Cardiac septum (tissue), 1 donor: ENCODE measurements around the gene PPARD. TPM values are rescaled to one million over a fixed set of nuclear protein-coding genes. Genes with fewer than 3 reads are reported as not detected.
"Not testable (repeated sequence)": the region's sequence is repeated elsewhere in the genome, so short reads cannot be mapped to it uniquely, and the experiment has no call there.

ENCODE experiments used
- DNase-seq: peaks from one replicate; pipeline ENCODE4 v3.0.0-alpha.2; 2020; ENCODE audit warnings: low spot score
- intact Hi-C: fragments of 100-400 bp; cut with DNase I; formaldehyde crosslinking; loops from one replicate; pipeline ENCODE4 v1.14.0; 2022
- total RNA-seq: library from RNA; stranded (reverse); fragmentation: NEBNext Ultra II Directional; extraction: Animal tissue kit (Norgen Biotek cat#: 25700); gene quantifications from one replicate; pipeline ENCODE4 v1.2.1, GENCODE V29; 2021
- donor health status: DM: no; HTN: no; CAD: no.

Gene PPARD
- total RNA-seq, 1 donor from 2014 or later = 19.0 TPM

DNA sequence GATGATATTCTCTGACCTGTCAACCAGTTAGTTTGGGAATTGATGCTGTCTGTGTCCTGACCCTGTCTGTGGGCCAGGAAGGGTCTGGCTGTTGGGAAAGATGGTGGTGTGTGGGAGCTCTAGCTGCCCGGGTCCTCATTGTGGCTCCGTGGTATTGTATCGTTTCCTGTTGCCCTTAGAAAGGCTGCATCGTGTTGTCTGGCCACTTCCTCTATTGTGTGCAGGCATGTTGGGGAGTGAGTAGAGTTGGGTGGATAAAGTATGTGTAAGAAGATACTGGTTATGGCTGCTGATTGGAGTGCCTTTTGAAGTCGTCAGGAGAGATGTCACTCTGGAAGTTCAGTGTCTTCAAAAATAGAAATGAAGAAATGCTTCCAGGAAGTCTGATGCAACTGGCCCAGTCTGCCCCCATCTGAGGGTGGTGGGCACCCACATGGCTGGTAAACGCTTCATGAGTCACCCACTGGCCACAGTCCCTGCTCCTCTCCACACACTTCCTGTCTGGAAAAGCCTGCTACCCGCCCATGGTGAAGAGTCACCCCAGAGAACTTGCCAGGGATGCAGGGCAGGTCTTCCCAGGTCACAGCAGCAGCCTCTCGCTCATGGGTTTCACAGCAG lies 27.9 kb downstream of the PPARD start:
- intact Hi-C loops = no loop called here
- DNase-seq = peak; percentile 89

DNA sequence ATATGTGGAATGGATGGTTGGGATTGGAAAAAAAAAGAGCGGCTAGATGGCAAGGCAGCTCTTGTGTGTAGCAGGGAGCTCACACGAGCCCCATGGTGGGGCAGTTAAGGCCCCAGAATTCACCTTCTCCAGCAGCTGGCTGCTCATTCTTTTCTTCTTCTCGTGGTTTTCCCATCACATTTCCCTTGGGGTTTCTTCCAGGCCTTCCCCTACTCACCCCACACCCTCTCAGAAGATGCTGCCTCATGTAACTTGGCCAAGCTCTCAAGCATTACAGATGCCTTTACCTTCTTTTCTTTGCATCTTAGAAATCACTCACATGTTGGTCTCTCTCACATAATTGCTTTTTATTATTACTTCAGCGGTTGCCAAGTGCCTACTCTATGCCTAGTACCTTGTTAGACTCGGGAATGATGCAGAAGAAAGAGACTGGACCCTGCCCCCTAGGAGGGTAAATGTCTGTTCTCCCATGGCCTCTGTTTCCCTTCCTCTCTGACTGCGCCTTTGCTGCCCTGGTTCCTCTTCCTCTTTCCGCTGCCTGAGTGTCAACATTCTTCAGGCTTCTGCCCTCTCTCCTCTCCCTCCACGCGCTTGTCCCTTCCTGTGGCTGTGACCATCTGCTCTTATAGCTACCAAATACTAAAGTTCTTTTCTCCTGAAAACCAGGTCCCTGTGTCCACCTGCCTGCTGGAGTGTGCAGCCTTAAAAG lies 28.6 kb downstream of the PPARD start:
- DNase-seq = peak; percentile 83
- intact Hi-C loops = no loop called here

DNA sequence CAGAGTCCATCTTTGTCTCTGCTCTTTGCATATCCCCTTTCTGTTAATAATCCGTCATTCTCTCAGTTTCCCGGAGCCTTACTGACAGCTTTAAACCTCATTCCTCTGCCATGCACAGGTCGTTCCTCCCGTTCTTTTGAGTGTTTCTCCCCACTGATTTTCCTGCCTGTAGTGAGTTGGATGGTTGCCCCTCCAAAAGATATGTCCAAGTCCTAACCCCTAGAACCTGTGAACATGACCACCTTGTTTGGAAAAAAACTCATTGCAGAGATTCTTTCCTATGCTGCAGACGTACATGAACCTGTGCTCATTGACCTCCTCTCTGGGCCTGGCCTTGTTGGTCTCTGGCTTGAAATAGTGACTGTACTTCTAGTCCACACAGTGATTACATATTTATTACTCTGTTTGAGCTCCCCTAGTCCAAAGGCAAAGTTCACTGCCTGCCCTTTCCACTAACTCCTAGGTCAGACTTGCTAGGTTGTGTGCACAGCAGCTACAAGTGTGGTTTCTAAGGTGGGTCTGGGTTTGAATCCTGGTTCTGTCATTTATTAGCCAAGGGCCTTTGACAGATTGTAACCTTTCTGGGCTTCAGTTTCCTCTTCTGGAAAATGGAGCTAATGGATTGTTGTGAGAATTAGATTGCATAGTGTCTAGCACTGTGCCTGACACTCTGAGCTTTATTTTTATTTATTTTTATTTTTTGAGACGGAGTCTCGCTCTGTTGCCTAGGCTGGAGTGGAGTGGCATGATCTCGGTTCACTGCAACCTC lies 29.3 kb downstream of the PPARD start:
- no peak for DNase-seq
- intact Hi-C loops = no loop called here

DNA sequence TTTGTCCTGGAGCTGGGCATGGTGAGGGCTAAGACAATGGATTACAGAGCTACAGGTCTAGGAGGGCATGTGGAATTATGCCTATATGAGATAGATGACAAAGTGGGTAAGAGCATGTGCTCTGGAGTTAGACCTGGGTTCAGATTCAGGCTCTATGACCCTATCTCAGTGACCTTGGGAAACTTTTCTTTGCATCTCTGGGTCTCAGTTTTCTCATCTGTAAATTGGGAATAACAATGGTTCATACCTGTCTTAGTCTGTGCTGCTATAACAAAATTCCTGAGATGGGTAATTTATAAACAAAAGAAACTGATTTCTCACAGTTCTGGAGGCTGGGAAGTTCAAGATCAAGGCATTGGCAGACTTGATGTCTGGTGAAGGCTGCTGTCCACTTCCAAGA lies 30.3 kb downstream of the PPARD start:
- no peak for DNase-seq
- intact Hi-C loops = no loop called here

DNA sequence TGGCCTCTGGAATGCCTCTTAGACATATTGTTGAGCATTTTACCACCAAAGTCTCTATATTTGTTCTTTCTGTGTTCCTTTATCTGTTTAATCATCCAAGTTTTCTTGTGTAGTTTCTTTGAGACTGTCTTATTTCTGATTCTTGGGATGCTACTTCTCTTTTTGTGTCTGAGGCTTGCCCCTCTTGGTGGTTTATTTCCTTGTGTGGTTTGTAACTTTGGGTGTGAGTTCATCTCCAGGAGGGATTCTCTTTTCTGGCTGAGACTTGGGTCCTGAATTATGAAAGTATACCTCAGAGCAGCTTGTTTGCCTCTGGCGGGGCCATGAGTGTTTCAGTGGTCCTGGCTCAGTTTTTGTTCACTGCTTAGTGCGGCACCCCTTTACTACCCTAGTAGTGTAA lies 33.9 kb downstream of the PPARD start:
- intact Hi-C loops = no loop called here
- no peak for DNase-seq

DNA sequence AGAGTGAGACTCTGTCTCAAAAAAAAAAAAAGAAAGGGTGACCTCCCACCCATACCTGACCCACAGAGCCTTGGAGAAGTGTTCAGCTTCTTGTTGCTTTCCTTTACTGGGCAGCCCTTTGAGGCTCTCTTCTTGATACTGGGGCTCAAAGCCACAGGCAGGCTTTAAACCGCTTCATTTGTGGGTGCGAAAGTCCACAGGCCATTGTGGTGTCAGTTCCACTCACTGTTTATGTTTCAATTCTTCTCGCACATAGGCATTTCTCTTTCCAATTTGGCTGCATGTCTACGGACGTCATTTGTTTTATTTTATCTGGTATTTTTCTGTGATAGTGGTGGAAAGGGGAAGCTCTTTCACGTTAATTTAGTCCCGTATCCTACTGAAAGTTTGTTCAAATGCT lies 34.6 kb downstream of the PPARD start:
- DNase-seq = no peak
- intact Hi-C loops = no loop called here

DNA sequence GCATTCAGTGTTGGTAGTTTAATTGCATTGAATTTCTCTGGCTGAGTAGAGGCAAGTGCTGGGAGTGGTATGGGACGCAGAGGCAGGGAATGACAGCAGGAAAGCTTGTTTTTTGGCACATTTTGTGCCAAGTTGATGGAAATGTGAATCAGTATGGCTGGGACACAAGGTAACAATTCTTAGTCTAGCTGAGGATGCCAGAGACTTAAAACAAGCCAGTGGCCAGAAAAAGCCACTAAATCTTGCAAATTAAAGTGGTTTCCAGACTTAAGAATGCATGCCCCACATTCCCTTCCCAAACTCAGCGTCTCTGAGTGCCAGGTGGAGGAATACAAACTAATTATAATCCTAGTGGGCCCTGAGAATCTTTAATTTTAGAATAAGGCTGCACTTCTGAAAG lies 35.9 kb downstream of the PPARD start:
- intact Hi-C loops = no loop called here

DNA sequence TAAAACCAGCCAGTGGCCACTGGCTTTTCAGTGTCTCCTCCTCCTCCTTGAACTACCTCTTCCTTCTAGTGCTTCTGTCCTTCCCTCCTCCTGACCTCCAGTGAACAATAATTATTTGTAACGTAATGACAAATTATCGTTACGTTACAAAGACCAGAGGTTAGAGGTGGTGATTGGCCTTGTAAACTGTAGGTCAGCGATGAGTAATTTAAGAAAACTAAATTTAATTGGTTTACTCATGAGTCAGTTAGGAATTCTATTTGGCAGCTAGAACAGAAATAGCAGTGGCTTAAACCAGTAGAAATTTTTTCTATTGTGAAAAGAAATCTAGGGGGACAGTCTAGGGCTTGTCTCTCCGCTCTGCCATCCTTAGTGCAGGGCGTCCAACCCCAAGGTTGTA lies 38.8 kb downstream of the PPARD start:
- intact Hi-C loops = no loop called here
- no peak for DNase-seq

More for the DNA sequence above, 35.9 kb downstream of the PPARD start:
- no peak for DNase-seq

DNA sequence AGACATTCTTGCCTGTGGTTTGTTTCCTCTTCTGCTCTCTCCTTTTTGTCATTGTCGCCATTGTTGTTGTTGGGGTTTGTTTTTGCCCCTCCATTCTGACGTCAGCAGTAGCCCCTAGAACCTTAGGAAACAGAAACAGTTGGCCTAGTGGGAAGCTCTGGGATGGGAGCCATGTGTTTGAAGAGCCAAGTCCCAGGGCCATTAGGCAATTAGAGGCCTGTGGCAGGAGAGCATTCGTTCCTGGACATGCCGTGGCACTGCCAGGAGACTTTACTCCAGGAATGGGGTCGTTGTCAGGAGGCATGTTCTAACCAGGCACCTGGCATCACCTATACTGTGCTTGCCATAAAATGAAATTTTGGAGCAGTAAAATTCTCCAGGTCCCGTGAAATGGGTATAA lies 39.7 kb downstream of the PPARD start:
- DNase-seq = no peak
- intact Hi-C loops = no loop called here

DNA sequence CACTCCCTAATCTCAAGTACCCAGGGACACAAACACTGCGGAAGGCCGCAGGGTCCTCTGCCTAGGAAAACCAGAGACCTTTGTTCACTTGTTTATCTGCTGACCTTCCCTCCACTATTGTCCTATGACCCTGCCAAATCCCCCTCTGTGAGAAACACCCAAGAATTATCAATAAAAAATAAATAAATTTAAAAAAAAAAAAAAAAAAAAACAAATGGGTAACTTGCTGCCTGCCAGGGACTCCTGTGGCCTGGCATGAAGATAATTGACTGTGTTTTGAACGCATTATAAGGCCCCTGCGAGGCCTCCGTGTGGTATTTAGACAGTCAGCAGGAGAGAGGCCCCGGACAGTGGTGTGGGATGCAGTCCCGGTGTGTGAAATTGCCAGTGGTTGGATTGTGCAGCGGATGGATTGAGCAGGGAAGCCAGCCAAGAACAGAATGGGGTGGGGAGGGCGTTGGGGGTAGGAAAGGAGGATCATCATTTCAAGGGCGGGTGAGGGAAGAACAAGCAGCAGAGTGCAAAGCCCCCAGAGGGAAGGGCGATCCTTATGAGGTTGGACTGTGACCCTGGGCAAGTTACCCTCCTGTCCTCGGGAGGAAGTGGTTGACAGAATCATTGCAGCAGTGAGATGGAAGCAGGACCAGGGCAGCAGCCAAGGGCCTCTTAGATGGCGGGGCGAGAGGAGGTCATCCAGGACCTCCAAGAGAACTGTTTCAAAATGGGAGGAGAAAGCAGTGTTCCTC lies 43.3 kb downstream of the PPARD start:
- no peak for DNase-seq
- intact Hi-C loops = no loop called here

DNA sequence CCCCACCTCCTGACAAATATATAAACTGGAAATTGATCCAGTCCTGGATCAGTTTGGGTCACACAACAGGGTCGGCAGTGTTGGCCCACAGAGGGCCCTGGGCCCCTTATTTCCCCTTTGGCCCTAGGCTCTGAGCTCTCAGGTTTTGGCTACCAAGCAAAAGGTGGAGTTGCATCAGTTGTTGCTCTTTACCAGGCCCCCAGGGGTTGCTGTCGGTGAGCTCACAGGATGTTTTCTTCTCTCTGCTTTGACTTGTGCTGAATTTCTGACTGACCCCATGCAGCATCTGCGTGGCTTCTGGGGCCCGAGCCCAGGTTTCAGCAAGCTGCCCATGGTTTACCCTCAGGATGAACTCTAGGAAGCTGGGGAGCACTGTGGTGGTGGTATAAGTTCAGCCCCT lies 44.6 kb downstream of the PPARD start:
- intact Hi-C loops = no loop called here
- no peak for DNase-seq

DNA sequence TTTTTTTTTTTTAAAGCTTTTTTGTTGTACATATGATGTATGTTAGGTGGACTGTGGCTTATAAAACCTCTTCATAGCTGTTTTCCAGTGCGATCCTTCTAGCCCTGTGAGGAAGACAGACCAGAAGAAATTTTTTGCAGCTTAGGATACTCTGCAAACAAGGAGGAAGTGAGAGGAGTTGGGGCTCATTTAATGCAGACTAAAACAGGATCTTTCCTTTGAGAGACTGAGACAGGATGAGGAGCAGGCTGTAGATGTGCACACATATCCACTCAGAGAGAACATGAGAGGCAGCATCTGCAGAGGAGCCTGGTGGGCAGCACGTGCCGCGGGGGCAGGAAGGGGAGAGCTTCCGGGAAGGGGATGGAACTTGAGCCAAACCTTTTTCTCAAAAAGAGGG lies 45.7 kb downstream of the PPARD start:
- intact Hi-C loops = no loop called here
- DNase-seq = no peak

DNA sequence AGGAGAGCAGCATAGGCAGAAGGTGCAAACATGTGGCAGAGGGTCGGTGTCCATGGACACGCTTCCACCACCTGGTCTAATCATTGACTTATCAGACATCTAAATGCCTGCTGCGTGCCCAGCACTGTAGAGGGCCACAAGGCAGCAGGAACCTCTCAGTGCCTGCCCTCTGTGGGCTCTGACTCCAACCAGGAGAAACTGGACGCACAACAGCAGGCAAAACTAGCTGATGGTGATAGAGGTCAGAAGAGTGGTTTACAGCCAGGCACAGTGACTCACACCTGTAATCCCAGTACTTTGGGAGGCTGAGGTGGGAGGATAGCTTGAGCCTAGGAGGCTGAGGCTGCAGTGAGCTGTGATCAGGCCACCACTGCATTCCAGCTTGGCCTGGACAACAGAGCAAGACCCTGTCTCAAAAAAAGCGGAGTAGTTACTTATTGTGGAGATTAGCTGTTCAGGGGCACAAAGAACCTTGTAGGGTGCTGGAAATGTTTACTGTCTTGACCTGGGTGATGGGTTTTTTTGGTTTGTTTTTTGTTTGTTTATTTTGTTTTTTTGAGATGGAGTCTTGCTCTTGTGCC lies 46.5 kb downstream of the PPARD start:
- intact Hi-C loops = no loop called here

DNA sequence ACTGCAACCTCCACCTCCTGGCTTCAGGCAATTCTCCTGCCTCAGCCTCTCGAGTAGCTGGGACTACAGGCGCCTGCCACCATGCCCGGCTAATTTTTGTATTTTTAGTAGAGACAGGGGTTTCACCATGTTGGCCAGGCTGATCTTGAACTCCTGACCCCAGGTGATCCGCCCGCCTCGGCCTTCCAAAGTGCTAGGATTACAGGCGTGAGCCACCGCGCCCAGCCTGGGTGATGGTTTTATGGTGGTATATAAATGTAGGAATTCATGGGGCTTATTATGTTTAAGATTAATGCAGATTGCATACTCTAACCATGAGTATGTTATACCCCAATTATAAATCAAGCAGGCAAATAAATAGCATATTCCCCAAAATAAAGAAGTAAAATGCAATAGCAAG lies 47.0 kb downstream of the PPARD start:
- intact Hi-C loops, DNase-seq: not testable (repeated sequence)

More for the DNA sequence above, 46.5 kb downstream of the PPARD start:
- DNase-seq = no peak

DNA sequence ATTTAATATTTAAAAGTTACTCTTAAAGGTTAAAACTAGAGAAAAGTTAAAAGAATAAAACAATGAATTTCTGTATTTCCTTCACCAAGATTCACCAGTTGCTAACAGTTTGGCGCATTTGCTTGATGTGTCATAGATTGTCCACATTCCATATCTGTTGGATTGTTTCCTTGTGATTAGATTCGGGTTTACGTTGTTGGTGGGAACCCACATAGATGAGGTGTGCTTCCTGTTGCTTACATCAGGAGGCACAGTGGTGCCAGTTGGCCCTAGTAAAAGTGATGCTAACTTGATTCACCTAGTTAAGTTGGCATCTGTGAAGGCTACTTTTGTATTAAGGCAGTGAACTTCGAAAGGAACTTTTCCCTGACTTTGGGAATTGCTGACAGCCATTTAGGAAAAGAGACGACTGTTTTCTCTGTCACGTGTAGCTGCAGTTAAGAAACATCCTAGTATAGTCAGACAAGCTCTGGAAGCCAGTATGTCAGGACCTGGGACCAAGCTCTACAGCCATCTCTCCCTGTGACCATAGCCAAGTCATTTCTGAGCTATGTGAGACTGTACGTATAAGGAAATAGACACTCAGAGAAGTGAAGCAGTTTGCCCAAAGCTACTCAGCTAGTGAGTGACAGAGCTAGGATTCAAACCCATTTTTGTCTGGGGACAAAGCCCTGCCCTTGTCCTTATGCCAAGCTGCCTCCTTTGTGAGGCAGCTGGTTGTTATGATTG lies 49.0 kb downstream of the PPARD start:
- intact Hi-C loops = no loop called here
- DNase-seq = no peak

DNA sequence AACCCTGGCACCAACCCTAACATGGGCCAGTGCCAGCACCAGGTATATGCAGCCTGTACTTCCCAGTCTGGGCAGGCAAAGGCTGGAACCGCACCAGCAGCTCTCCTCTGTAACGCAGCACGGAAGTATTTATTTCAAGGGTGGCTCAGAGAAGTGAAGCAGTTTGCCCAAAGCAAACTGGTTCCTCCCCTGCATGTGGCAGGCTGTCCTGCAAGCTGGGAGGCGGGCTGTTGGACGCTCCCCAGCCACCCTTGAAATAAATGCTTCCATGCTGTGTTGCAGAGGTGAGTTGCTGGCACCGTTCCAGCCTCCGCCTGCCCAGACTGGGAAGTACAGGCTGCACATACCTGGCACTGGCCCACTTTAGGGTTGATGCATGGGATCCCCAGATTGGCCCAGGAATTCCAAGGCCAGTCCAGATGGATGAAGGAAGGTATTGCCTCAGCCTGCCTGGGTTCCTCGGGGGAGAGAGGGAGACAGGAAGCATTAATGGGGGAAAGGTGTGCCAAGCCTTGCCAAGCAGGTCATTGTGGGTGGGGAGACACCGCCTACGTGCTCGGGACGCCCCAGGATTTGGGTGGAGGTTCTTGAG lies 49.8 kb downstream of the PPARD start:
- DNase-seq = no peak
- intact Hi-C loops = no loop called here

DNA sequence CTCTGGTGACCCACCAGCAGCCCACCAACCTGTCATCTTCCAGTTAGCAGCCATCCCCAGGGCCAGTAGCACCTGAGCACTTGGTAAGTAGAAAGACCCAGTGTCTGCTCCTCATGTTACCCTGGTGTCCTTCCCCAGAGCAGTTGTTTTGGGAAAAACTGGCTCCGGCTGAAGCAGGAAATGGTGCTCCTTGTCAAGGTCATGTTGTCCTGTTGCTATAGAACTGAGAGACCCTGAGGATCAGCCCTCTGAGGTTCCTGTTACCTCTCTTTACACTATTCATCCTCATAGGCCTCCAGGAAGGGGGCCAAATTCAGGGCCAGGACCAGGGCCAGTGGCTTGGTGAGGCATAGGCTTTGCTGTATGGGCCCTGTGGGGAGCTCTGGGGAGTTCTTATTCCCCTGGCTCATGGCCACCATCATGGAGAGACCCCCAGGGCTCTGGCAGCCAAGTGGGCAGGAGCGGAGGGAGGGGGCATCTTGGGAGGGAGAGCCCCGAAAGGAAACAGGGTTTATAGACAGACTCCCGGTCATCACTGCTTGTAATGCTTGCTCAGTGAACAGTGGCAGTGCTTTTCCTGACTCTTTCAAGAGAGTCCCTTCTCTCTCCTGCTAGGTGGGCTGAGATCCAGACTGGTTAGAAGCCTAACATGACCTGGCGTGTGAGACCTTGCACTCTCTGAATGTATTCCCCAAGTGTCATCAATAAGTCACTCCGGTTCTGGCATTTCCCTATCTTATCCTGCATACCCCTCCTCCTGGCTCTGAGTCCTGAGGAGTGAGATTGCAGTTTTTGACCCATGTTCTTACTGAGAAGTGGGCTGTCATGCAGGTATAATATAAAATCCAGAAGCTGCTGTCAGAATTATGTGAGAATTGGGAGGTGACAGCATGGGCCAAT lies 50.7 kb downstream of the PPARD start:
- intact Hi-C loops = no loop called here
- no peak for DNase-seq

DNA sequence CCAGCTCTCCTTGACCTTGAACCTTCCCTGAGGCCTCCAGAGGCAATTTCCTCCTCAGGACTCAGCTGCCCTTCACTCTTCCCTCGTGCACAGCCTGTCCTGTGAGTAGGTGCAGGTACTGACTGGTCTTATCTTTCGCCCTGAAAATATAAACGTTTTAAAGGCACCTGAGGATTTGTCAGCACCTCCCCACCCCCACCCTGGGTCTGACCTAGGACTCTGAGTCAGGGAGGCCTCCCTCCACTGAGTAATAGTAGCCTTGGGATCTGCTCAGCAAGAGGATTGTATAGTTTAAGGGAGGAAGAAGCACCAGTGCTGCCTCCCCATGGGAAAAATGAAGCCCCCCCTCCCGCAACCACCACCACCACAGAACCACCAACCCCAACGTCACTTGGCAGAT lies 54.6 kb downstream of the PPARD start:
- no peak for DNase-seq
- intact Hi-C loops = no loop called here
